NCI-H187 treated with DMSO at 0.1 percent for 48 hours (cell line): ENCODE results near the gene EIF1AD.
"Not testable (repeated sequence)": the region's sequence is repeated elsewhere in the genome, so short reads cannot be mapped to it uniquely, and the experiment has no call there.

Source experiments
- DNase-seq: peaks from one replicate; lab custom pipeline; 2025; lab: John Stamatoyannopoulos, UW

EIF1AD gene

DNA sequence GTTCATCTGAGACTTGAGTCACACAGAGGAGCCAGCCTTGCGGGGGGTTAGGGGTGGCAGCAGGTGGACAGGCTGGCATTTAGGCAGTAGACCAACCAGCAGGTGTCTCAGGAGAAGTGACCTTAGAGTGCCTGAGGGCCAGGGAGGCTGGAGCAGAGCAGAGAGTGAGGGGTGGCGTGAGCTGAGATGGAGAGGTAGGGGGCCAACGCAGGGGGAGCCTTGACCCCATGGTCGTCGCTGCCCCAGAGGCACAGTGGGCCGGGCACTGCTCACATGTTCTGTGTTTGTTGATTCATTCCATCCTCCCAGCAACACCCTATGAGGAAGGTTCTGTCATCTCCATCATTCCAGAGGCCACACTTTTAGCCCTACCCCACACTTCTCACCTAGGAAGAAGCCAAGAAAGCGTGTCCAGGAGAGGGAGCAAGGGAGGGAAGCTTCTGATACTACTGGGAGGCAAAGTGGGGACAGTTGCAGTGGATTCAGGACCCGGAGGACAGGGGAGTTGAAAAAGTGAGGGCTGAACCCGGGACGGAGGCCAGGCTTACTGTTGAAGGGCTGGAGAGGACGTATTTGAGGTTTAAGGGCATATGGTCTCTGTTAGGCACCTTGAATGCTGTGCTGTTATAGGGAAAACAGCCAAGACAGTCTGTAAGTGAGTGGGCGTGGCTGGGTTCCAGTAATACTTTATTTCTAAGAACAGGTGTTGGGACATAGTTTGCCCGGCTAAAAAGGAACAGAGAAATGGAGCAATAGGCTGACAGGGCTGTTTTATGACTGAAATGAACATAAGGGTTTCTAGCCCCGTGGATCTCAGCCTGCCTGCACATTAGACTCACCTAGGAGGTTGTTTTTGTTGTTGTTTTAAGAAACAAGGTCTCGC is 33.1 kb downstream of the EIF1AD start:
- no peak for DNase-seq

DNA sequence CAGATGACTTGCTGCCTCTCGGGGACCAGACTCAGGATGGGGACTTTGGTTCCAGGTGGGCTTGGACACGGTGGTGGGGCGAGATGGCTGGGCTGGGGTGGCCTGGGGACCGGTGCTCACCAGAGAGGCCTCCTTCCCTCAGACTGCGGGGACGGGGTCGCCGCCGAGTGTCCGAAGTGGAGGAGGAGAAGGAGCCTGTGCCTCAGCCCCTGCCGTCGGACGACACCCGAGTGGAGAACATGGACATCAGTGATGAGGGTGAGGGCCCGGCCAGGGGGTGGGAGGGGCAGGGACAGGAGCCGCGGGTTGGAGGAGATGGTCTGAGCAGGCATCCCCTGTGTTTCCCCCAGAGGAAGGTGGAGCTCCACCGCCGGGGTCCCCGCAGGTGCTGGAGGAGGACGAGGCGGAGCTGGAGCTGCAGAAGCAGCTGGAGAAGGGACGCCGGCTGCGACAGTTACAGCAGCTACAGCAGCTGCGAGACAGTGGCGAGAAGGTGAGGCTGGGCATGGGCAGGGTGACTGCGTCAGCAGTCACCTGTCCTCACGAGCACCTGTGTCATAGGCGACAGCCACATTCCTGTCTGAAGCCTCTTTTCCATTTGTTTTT is 34.5 kb downstream of the EIF1AD start:
- DNase-seq = no peak

DNA sequence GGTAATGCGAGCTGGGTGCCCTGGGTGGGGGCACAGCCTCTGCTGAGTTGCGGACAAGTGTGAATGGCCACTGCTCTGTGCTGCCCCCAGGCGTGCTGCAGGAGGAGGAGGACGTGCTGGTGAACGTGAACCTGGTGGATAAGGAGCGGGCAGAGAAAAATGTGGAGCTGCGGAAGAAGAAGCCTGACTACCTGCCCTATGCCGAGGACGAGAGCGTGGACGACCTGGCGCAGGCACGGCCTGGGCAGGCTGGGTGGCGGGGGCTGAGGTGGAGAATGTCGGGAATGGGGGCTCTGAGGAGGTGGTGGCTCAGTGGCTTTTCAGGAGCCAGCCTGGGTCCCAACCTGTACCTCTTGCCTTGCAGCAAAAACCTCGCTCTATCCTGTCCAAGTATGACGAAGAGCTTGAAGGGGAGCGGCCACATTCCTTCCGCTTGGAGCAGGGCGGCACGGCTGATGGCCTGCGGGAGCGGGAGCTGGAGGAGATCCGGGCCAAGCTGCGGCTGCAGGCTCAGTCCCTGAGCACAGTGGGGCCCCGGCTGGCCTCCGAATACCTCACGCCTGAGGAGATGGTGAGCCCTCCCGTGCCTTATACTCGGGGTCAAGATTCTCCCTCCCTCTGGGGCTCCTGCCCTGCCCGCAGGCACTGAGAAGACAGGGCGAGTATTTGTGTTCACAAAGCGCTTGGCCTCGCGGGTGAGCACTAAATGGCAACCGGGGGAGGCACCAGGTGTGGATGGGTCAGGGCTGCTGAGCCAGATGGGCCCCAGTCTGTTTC is 35.8 kb downstream of the EIF1AD start:
- no peak for DNase-seq

DNA sequence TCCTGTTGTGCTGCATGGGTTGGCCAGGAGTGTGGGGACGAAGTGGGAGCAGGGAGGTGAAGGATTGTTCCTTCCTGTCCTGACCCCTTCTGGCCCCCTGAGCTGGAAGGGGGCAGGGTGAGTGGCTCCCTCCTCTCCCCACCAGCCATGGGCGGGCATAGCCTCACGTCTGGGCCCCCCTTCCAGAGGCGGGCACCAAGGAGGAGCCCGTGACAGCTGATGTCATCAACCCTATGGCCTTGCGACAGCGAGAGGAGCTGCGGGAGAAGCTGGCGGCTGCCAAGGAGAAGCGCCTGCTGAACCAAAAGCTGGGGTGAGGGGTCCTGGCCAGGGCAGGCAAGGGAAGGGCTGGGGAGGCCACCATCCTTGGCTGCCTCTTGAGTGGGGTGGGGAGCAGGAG is 37.1 kb downstream of the EIF1AD start:
- DNase-seq = no peak

DNA sequence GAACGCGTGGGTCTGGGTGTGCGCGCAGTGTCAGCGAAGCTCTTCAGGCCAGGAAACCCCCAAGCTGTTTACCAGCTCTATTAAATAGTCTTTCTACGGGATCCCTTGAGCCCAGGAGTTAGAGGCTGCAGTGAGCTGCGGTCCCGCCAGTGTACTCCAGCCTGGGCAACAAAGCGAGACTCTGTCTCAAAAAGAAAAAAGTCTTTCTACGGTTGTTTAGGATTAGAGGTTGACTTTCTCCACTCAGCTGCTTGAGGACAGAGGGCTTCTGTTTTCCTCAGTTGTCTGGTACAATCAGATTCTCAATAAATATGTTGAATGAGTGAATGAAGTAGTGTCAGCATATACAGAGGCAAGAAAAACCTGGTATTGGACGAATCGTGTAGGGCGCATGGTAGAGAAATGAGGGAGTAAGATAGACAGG is 39.8 kb downstream of the EIF1AD start:
- DNase-seq = no peak

DNA sequence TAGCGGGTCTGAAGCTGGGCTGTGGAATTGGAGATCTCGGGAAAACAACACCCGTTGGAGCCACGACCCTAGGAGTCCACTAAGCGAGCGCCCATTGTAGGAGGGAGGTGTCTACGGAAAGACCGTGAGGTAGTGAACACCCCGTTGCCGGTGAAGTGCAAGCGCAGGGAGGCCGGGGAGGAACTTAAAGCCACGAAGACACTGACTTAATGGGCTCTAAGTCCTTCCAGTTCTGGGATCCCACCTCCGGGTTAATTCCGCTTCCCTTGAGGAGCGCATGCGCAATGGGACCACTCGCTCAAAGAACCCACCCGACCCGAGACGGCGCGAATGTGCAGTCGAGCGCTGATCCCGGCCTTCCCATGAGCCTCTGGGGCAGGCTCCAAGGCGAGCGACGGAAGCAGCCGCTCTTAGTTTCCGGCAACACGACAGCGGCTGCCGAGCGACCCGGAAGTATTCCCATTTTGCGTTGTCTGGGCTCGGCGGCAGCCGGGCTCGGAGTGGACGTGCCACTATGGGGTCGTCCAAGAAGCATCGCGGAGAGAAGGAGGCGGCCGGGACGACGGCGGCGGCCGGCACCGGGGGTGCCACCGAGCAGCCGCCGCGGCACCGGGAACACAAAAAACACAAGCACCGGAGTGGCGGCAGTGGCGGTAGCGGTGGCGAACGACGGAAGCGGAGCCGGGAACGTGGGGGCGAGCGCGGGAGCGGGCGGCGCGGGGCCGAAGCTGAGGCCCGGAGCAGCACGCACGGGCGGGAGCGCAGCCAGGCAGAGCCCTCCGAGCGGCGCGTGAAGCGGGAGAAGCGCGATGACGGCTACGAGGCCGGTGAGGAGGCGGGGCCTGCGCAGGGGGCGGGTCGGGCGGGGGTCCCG is 40.5 kb downstream of the EIF1AD start, which contains the start of gene SART1:
SART1 (plus strand) TSS at position 468 of the 874 bp plus-strand sequence; CDS start at position 515, 47 bp downstream.
- peak; percentile 70 for DNase-seq

DNA sequence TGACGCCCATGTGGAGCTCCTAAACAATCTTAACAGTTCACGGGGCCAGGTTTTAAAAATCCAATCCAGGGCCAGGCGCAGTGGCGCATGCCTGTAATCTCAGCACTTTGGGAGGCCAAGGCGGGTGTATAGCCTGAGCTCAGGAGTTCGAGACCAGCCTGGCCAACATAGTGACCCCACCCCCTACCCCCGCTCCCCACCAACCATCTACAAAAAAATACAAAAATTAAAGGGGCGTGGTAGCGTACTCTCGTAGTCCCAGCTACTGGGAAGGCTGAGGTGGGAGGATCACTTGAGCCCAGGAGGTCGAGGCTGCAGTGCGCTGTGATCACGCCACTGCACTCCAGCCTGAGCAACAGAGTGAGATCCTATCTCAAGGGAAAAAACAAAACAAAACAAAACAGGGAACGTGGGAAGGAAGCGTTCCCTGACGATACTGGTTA is 41.1 kb downstream of the EIF1AD start:
- DNase-seq = no peak

DNA sequence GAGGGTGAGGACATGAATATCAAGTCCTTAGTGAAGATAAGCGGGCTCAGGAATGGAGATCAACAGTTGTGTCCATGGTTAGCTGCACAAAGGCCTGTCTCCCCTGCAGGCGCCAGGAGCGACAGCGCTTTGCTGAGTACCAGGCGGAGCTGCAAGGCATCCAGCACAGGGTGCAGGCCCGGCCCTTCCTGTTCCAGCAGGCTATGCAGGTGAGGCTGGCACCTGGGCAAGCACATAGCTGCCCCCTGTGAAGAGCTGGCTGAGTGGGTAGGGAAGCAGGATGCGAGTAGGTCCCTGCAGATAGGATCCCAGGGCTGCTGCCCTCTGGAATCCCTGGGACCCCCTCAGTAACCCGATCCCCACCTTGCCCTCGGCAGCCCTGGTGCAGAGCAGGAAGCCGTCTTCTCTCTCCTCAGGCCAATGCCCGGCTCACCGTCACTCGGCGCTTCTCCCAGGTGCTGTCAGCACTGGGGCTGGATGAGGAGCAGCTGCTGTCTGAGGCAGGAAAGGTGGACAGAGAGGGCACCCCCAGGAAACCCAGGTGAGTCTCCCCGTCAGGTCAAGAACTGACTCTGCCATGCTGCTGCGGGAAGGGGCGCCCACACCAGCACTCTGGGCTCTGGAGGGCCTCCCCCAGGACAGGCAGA is 43.1 kb downstream of the EIF1AD start:
- no peak for DNase-seq

DNA sequence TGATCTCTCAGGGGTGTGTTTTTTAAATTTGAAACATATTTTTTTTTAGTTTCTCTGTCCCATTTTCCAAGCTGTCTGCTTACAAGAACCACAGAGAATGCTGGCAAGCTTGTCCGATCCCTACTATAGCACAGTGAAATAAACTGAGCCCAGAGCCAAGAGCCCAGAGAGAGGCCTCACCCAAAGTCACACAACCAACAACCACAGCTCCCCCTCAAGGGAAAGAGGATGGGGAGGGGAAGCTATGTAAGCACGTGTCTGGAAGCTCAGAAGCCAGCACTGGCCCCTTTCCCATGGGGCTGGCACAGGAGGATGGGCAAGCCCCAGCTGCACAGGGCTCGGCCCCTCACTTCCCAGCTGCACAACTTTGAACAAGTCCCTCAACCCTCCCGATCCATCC is 43.7 kb downstream of the EIF1AD start:
- no peak for DNase-seq

DNA sequence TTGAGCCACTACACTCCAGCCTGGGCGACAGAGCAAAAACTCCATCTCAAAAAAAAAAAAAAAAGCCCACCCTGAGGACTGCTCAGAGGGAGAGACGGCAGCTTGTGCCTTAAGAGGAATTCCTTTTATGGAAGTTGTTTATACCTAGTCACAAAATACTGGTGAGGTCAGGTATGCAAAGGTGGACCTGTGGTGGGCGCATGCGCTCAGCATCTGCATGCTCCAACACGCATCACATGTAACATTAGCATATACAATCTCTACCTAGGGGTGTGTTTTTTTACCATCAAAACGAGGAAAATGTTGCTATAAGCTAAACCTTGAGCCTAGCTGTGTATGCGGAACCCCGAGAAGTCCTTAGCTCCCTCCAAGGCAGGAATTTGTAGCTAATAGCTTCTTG is 47.2 kb downstream of the EIF1AD start:
- DNase-seq = no peak

DNA sequence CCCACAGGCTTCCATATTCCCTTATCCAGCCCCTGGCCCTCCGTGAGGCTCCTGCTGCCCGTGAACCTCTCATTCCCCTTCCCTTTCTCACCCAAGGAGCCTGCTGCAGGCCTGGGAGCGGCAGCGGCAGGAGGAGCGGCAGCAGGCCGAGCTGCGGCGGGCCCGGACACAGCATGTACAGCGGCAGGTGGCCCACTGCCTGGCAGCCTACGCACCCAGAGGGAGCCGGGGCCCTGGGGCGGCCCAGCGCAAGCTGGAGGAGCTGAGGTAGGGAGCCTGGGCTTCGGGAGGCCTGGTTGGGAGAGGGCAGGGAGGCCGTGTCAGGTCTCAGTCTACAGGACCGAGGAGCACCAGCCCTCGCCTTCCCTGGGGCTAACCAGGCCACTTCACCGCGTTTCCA is 48.5 kb downstream of the EIF1AD start:
- no peak for DNase-seq

DNA sequence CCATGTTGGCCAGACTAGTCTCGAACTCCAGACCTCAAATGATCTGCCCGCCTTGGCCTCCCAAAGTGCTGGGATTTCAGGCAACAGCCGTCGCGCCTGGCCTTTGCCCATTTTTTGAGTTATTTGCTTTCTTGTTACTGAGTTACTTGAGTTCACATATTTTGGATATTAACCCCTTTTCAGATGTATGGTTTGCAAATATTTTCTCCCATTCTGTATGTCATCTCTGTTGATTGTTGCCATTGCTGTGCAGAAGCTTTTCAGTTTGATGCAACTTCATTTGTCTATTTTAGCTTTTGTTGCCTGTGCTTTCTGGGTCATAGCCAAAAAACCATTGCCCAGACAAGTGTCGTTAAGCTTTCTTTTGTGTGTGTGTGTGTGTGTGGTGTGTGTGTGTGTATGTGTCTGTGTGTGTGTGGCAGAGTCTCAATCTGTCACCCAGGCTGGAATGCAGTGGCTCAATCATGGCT is 49.9 kb downstream of the EIF1AD start:
- no peak for DNase-seq

DNA sequence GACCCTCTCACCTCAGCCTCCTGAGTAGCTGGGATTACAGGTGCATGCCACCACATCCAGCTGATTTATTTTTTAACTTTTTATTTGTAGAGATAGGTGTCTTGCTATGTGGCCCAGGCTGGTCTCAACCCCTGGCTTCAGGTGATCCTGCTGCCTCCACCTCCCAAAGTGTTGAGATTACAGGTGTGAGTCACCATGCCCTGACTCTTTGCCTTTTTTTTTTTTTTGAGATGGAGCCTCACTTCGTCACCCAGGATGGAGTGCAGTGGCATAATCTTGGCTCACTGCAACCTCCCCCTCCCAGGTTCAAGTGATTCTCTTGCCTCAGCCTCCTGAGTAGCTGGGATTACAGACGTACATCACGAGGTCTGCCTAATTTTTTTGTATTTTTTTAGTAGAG is 50.3 kb downstream of the EIF1AD start:
- not testable (repeated sequence) for DNase-seq

DNA sequence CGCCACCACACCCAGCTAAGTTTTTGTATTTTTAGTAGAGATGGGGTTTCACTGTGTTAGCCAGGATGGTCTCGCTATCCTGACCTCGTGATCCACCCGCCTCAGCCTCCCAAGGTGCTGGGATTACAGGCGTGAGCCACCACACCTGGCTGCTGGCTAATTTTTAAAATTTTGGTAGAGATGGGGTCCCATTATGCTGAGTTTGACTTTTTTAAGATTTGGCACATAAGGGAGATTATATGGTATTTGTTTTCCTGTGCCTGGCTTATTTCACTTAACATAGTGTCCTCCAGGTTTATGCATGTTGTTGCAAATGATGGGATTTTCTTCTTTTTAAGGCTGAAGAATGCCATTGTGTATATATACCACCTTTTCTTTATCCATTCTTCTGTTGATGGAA is 51.2 kb downstream of the EIF1AD start:
- not testable (repeated sequence) for DNase-seq

DNA sequence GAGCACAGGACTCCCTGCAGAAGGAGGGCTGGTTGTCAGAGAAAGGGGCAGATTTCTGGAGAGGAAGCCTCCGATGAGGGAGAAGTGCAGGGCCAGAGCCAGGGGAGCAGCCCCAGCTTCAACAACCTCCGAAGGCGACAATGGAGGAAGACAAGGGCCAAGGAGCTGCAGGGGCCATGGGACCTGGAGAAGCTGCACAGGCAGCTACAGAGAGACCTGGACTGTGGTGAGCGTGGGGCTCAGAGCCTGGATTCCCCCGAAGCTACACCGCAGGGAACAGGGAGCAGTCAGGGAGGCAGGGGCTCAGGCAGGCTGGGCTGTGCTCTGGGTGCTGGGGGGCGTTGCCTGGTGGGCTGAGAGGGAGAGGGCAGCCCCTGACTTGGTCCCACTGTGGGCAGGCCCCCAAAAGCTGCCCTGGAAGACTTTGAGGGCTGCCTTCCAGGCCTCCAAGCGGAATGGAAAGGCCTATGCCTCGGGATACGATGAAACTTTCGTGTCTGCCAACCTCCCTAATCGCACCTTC is 54.3 kb downstream of the EIF1AD start:
- DNase-seq = no peak

DNA sequence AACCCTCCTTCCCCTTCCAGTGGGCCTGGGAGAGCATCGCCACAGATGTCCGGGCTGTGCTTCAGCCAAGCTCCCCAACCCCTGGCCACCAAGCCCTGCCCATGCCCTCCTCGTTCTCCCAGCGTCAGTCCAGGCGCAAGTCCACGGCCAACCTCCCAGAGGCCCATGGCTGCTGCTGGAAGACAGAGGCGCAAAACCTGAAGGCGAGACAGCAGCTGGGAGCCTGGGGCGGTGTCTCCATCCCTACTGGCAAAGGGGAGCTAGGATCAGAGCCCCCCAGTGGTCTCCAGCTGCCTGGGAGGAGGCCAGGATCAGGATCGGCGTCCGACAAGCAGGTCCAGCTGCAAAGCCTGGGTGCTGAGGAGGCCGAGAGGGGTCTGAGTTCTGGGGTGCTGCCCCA is 54.8 kb downstream of the EIF1AD start:
- no peak for DNase-seq

DNA sequence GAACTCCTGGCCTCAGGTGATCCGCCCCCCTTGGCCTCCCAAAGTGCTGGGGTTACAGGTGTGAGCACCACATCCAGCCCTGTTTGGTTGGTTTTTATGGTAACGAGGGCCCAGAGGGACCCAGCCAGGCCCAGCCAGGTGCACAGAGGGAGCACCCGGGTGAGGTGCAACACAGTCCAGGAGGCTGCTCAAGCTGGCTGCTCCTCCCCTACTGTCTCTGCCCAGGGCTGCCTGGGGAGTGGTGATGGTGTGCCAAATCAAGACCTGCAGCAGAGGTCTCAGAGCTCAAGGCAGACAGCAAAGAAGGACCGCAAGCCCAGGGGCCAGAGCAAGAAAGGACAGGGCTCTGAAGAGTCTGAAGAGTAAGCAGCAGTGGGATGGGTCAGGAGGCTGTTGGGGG is 55.3 kb downstream of the EIF1AD start:
- DNase-seq = no peak
